ENCODE results near the gene CTTN. TPM values are rescaled to one million over a fixed set of nuclear protein-coding genes. Genes with fewer than 3 reads are reported as not detected.

CTTN gene
- total and polyA plus RNA-seq, 9 of the 15 experiments (the other 6 are each of a cell fraction or from before 2014, with no cell fraction given) = 9.9 to 158 (median 99.7) TPM

DNA sequence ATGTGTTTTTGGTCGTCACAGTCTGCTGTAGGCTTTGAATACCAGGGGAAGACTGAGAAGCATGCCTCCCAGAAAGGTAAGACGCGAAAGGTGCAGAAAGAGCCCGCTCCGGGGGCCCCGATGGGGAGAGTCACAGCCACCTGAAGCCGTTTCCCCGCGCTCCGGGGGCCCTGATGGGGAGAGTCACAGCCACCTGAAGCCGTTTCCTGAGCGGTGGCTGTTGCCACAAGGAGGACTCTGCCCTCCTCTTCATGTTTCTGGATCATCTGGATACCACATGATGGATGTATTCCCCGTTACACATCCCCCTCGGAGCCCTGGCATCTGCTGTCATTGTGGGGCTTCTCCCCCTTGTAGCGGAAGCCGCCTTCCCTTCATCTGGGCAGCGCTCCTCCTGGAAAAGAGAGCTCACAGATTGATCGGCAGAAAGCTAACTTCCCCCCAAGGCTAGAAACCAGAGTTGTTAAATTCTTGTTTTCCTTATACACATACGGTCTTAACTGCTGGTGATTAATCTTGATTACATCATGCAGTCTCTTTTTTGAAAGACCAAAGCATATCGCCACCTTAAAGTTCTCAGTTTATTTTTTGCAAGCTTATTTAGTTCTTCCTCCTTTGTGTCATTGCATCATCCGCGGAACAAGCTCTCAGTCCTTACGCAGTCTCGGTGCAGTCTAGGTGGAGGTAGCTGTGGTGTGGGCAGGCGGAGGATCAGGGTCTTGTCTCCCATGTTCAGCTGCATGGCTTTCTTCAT, 17.5 kb downstream of the CTTN start:
- BruUV-seq (replicated peaks) = no TSS peak
- peaks cover 10 to 19% of the 10 kb centered on the region in 2 experiments; a peak in 4 of 5 replicates for H3K4me1 ChIP-seq (replicated peaks in 1 of 2; ENCODE audit: control insufficient read depth in 2 of 2, insufficient read depth in 2 of 2, low read length in 2 of 2)
- TF ChIP-seq CEBPG (CRISPR knock-in tag; IDR thresholded peaks at IDR 0.05) = peak; percentile 86
- peak; percentile 86 to 94 for TF ChIP-seq CEBPG (tag; conservative IDR thresholded peaks at IDR 0.05 in 1 of 2, IDR thresholded peaks at IDR 0.05 in 1 of 2)
- TF ChIP-seq ZNF75A (CRISPR knock-in tag; IDR thresholded peaks at IDR 0.05) = no peak
- TF ChIP-seq ZNF584 (CRISPR knock-in tag; IDR thresholded peaks at IDR 0.05; ENCODE audit: low read depth) = peak; percentile 30; the same call in 1 of the 2 replicates
- TF ChIP-seq, protein P1, sequence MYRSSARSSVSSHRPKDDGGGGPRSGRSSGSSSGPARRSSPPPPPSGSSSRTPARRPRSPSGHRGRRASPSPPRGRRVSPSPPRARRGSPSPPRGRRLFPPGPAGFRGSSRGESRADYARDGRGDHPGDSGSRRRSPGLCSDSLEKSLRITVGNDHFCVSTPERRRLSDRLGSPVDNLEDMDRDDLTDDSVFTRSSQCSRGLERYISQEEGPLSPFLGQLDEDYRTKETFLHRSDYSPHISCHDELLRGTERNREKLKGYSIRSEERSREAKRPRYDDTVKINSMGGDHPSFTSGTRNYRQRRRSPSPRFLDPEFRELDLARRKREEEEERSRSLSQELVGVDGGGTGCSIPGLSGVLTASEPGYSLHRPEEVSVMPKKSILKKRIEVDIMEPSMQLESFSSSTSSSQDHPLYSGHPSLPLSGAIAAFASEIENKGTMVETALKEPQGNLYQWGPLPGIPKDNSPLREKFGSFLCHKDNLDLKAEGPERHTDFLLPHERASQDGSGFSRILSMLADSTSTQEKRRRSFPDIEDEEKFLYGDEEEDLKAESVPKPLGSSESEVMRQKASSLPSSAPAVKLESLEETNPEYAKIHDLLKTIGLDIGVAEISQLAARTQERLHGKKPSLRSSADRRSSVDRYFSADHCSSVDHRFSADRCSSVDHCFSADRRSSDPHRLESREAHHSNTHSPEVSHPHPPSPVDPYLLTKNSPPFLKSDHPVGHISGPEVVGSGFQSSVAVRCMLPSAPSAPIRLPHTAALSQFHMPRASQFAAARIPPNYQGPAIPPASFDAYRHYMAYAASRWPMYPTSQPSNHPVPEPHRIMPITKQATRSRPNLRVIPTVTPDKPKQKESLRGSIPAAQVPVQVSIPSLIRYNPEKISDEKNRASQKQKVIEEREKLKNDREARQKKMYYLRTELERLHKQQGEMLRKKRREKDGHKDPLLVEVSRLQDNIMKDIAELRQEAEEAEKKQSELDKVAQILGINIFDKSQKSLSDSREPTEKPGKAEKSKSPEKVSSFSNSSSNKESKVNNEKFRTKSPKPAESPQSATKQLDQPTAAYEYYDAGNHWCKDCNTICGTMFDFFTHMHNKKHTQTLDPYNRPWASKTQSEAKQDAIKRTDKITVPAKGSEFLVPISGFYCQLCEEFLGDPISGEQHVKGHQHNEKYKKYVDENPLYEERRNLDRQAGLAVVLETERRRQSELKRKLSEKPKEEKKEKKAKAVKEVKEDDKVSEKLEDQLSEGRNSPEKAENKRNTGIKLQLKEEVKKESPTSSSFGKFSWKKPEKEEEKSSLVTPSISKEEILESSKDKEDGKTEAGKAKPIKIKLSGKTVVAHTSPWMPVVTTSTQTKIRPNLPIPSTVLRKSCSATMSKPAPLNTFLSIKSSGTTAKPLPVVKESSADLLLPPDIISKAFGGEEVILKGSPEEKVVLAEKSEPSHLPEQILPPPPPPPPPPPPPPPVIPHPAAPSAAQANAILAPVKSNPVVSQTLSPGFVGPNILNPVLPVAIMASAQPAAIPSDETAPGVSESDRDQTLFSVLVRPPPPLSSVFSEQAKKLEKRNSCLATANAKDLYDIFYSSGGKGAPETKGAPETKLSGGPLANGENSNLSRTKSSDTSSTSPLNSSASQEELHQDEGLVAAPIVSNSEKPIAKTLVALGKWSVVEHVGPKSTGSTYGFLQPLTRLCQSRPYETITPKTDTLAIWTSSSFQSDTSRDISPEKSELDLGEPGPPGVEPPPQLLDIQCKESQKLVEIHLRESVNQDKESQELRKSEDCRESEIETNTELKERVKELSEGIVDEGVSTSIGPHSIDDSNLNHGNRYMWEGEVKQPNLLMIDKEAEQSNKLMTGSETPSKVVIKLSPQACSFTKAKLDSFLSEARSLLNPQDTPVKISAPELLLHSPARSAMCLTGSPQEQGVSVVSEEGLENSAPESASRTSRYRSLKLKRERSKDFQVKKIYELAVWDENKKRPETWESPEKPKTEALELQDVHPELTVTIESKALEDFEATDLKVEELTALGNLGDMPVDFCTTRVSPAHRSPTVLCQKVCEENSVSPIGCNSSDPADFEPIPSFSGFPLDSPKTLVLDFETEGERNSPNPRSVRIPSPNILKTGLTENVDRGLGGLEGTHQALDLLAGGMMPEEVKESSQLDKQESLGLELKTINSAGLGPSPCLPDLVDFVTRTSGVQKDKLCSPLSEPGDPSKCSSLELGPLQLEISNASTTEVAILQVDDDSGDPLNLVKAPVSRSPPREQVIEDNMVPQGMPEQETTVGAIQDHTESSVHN (IDR thresholded peaks at IDR 0.05; ENCODE audit: borderline replicate concordance in 1 of 2, low read depth in 1 of 2) = peak in 1 of 2 experiments; percentile 83; a peak in 2 of 4 replicates
- TF ChIP-seq, protein P2, sequence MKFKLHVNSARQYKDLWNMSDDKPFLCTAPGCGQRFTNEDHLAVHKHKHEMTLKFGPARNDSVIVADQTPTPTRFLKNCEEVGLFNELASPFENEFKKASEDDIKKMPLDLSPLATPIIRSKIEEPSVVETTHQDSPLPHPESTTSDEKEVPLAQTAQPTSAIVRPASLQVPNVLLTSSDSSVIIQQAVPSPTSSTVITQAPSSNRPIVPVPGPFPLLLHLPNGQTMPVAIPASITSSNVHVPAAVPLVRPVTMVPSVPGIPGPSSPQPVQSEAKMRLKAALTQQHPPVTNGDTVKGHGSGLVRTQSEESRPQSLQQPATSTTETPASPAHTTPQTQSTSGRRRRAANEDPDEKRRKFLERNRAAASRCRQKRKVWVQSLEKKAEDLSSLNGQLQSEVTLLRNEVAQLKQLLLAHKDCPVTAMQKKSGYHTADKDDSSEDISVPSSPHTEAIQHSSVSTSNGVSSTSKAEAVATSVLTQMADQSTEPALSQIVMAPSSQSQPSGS (CRISPR knock-in tag; IDR thresholded peaks at IDR 0.05) = no peak
- TF ChIP-seq, protein P3, sequence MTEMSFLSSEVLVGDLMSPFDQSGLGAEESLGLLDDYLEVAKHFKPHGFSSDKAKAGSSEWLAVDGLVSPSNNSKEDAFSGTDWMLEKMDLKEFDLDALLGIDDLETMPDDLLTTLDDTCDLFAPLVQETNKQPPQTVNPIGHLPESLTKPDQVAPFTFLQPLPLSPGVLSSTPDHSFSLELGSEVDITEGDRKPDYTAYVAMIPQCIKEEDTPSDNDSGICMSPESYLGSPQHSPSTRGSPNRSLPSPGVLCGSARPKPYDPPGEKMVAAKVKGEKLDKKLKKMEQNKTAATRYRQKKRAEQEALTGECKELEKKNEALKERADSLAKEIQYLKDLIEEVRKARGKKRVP (CRISPR knock-in tag; IDR thresholded peaks at IDR 0.05) = peak; percentile 55; the same call in 1 of the 2 replicates
- TF ChIP-seq ATF7 (IDR thresholded peaks at IDR 0.05) = peak; percentile 77
- peak; percentile 28; the same call in 1 of the 2 replicates for TF ChIP-seq CXXC5 (CRISPR knock-in tag; IDR thresholded peaks at IDR 0.05)
- TF ChIP-seq NRF1 (conservative IDR thresholded peaks at IDR 0.05 in 1 of 2, IDR thresholded peaks at IDR 0.05 in 1 of 2) = 0 out of 4 replicates have a peak, but pooled peaks of 1 of the 2 experiments have one; percentile 10

More for the DNA sequence above, 17.5 kb downstream of the CTTN start:
- ATAC-seq (no peak), FAIRE-seq (no peak), DNase-seq (ENCODE audit: extremely low read depth in 1 of 4, low spot score in 3 of 4) (no peak)
- Histone ChIP-seq H2AFZ (ENCODE audit: low read depth, low read length) (no peak overlapping the region), H3K9me1 (ENCODE audit: control insufficient read depth, insufficient read depth, low read length) (no peaks in the 10 kb centered on the region), H4K20me1 (replicated peaks; ENCODE audit: control insufficient read depth, insufficient read depth, low read length) (peaks cover 6% of the 10 kb centered on the region; the same call in 1 of the 2 replicates), H3K9me3 (replicated peaks; ENCODE audit: control insufficient read depth, insufficient read depth, low read depth, low read length) (no peaks in the 10 kb centered on the region), H3K9ac (ENCODE audit: insufficient read depth in 1 of 2, low read depth in 2 of 2, low read length in 2 of 2) (no peak overlapping the region), H3K4me2 (ENCODE audit: insufficient read depth, low read length) (no peak overlapping the region), H3K79me2 (ENCODE audit: control insufficient read depth, insufficient read depth, low read length) (peaks cover 5% of the 10 kb centered on the region; the same call in 2 of the 3 replicates), H3K36me3 (ENCODE audit: control insufficient read depth, insufficient read depth, low read length) (peaks cover 83% of the 10 kb centered on the region), H3K27me3 (ENCODE audit: control insufficient read depth in 2 of 2, insufficient read depth in 2 of 2, low read length in 2 of 2) (no peaks in the 10 kb centered on the region), H3K4me3 (no peak overlapping the region), H3K27ac (ENCODE audit: extremely low read depth, low read depth, low read length) (no peak overlapping the region)
- in situ Hi-C loops (cut with MboI) (no loop called here), intact Hi-C loops (cut with micrococcal nuclease) (no loop called here)
- CTCF ChIA-PET (ENCODE audit: low intra/inter-chr PET ratio) = no interaction called here
- POLR2A ChIA-PET = interaction anchor here (0.7 to 1.1 kb wide), 2 partner anchors 12 to 52 kb away, joined by 3 to 6 read pairs; no protein-coding TSS in a partner anchor
- 87% methylated on average over 19 of the region's 25 CpGs for WGBS (ENCODE audit: insufficient coverage, low coverage, missing lambda C conversion rate)

All from K562 (cell line).